CD14-positive monocyte (primary cell): ENCODE measurements around the gene CDH23. TPM values are rescaled to one million over a fixed set of nuclear protein-coding genes. Genes with fewer than 3 reads are reported as not detected.

Experiments
- DNase-seq, 3 donors: peaks; one replicate each; pipeline ENCODE4 v3.0.0-alpha.2; 2011 to 2022
- H2AFZ ChIP-seq: 2 replicates; pipeline ENCODE4 v1.6.0; 2012; ENCODE audit warnings: mild to moderate bottlenecking, low read depth, low read length, inconsistent platforms; ENCODE audit not compliant: insufficient read depth, poor library complexity, severe bottlenecking
- H3K27ac ChIP-seq, 2 donors: 1 replicate in 1 of 2; 2 replicates in 1 of 2; pipeline ENCODE4 v1.5.1; 2012 to 2013; ENCODE audit warnings: low read length in 2 of 2, control low read depth in 1 of 2, inconsistent platforms in 1 of 2, low read depth in 1 of 2, mild to moderate bottlenecking in 1 of 2
- H3K27me3 ChIP-seq, 2 donors: one replicate each; pipeline versions ENCODE4 v1.6.0 to v1.6.1; 2011 to 2013; ENCODE audit warnings: low read length in 2 of 2; ENCODE audit not compliant: control insufficient read depth in 2 of 2, insufficient read depth in 2 of 2
- H3K36me3 ChIP-seq, 2 donors: replicated peaks in 1 of 2; 1 replicate in 1 of 2; 2 replicates in 1 of 2; pipeline versions ENCODE4 v1.5.1 to v1.6.1; 2012 to 2013; ENCODE audit warnings: low read length in 2 of 2, control low read depth in 1 of 2, inconsistent platforms in 1 of 2, mild to moderate bottlenecking in 1 of 2; ENCODE audit not compliant: insufficient read depth in 2 of 2, control insufficient read depth in 1 of 2
- H3K4me1 ChIP-seq, 2 donors: 1 replicate in 1 of 2; 2 replicates in 1 of 2; pipeline versions ENCODE4 v1.5.1 to v1.6.1; 2012 to 2013; ENCODE audit warnings: low read length in 2 of 2, control low read depth in 1 of 2, inconsistent platforms in 1 of 2, mild to moderate bottlenecking in 1 of 2, moderate library complexity in 1 of 2; ENCODE audit not compliant: insufficient read depth in 2 of 2, control insufficient read depth in 1 of 2
- H3K4me2 ChIP-seq: replicated peaks from 2 replicates; pipeline ENCODE3; 2012; ENCODE audit warnings: low read length, moderate library complexity, mild to moderate bottlenecking; ENCODE audit not compliant: poor library complexity, severe bottlenecking; ENCODE audit errors: extremely low read depth
- H3K4me3 ChIP-seq, 3 experiments: fragments of 200-600 bp in 1 of 3; sonication (generic) in 1 of 3; replicated peaks in 1 of 3; 1 replicate in 2 of 3; 2 replicates in 1 of 3; pipeline ENCODE4 v1.5.1; 2011 to 2013; ENCODE audit warnings: low read length in 3 of 3, mild to moderate bottlenecking in 3 of 3, control low read depth in 2 of 3, low read depth in 2 of 3, inconsistent platforms in 1 of 3, moderate library complexity in 1 of 3
- H3K79me2 ChIP-seq: 2 replicates; pipeline ENCODE4 v1.6.0; 2012; ENCODE audit warnings: mild to moderate bottlenecking, control low read depth, inconsistent platforms, low read length, moderate library complexity; ENCODE audit not compliant: insufficient read depth
- H3K9ac ChIP-seq: 2 replicates; pipeline ENCODE4 v1.6.0; 2017; ENCODE audit warnings: low read length, mild to moderate bottlenecking; ENCODE audit not compliant: insufficient read depth, poor library complexity, severe bottlenecking
- H3K9me3 ChIP-seq, 2 donors: replicated peaks in 1 of 2; 1 replicate in 1 of 2; 2 replicates in 1 of 2; pipeline versions ENCODE4 v1.5.1 to v1.6.1; 2012 to 2013; ENCODE audit warnings: low read length in 2 of 2, control low read depth in 1 of 2; ENCODE audit not compliant: control insufficient read depth in 1 of 2, insufficient read depth in 1 of 2
- H4K20me1 ChIP-seq: 2 replicates; pipeline ENCODE4 v1.6.0; 2012; ENCODE audit warnings: mild to moderate bottlenecking, low read length, control low read depth, moderate library complexity; ENCODE audit not compliant: insufficient read depth
- H3K27ac Mint-ChIP-seq, 7 donors: one replicate each; pipeline ENCODE4 v1.8.0; 2020; ENCODE audit warnings: mild to moderate bottlenecking in 7 of 7, mixed read lengths in 7 of 7, moderate library complexity in 6 of 7, inconsistent platforms in 2 of 7
- H3K27me3 Mint-ChIP-seq, 3 donors: one replicate each; pipeline ENCODE4 v1.8.0; 2021 to 2022; ENCODE audit warnings: low read depth in 3 of 3, mild to moderate bottlenecking in 3 of 3, mixed read lengths in 3 of 3, moderate library complexity in 3 of 3, inconsistent platforms in 1 of 3
- H3K36me3 Mint-ChIP-seq, 2 donors: one replicate each; pipeline ENCODE4 v1.8.0; 2020; ENCODE audit warnings: mixed read lengths in 2 of 2, inconsistent platforms in 1 of 2, mild to moderate bottlenecking in 1 of 2
- H3K4me1 Mint-ChIP-seq: one replicate; pipeline ENCODE4 v1.8.0; 2020; ENCODE audit warnings: mild to moderate bottlenecking, mixed read lengths
- H3K4me3 Mint-ChIP-seq, 2 donors: one replicate each; pipeline ENCODE4 v1.8.0; 2020; ENCODE audit warnings: mild to moderate bottlenecking in 2 of 2, mixed read lengths in 2 of 2, moderate library complexity in 1 of 2
- H3K9me3 Mint-ChIP-seq, 7 donors: one replicate each; pipeline ENCODE4 v1.8.0; 2020 to 2022; ENCODE audit warnings: mixed read lengths in 7 of 7, mild to moderate bottlenecking in 6 of 7, moderate library complexity in 6 of 7, inconsistent platforms in 2 of 7
- WGBS: methylation state at CpG from one replicate; pipeline ENCODE4 v1.1.5; 2013; ENCODE audit warnings: missing lambda C conversion rate; ENCODE audit not compliant: insufficient coverage; 5-methylcytosine and 5-hydroxymethylcytosine counted together
- intact Hi-C, 2 donors: fragments of 100-400 bp; cut with micrococcal nuclease; formaldehyde crosslinking; loops; one replicate each; pipeline versions ENCODE4 v1.15.0 to v1.15.1; 2023
- polyA plus RNA-seq, 3 donors: library from polyadenylated mRNA; depleted of rRNA in 1 of 3; unstranded in 2 of 3; stranded (reverse) in 1 of 3; fragments of 300-500 nt in 2 of 3; fragments of >200 nt in 1 of 3; fragmentation: Illumina TruSeq in 2 of 3; gene quantifications; 1 replicate in 2 of 3; 2 replicates in 1 of 3; pipeline ENCODE4 v1.2.3, GENCODE V29; 2012 to 2021
- TF ChIP-seq, protein P1 (sequence below): fragments of 200-600 bp; IDR thresholded peaks from one replicate; pipeline ENCODE4 v1.8.0; 2022; ENCODE audit warnings: antibody characterized with exemption, mild to moderate bottlenecking

The CDH23 gene
- polyA plus RNA-seq, 3 donors = 8.2 to 36.2 (median 10.5) TPM

DNA sequence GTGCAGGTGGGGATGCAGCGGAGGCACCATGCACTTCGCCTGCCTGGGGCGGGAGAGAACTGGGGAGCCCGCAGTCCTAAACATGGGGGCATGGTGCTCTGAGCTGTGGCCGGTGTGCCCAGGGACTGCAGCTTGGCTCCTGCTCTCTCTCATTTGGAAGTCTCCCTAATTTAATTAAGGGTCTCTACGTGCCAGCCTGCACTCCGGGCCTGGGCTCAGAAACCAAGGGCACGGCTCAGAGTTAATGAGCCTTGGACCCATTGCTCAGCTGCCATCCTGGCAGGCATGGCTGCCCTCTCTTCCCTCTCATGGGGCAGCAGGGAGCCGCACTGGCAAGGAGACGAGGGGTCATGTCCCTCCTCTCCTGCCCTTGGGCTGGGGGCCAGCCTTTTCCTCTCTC lies 115.6 kb downstream of the CDH23 start:
- Histone ChIP-seq H3K4me1 (no peaks in the 10 kb centered on the region), H3K79me2 (no peaks in the 10 kb centered on the region), H3K27me3 (no peaks in the 10 kb centered on the region), H3K9ac (no peak overlapping the region), H4K20me1 (no peaks in the 10 kb centered on the region), H3K9me3 (peaks cover 0 to 4% of the 10 kb centered on the region in 2 donors), H3K27ac (no peak overlapping the region), H2AFZ (no peak overlapping the region), H3K36me3 (no peaks in the 10 kb centered on the region), H3K4me2 (no peak overlapping the region), H3K4me3 (no peak overlapping the region)
- peaks cover 0 to 7% (median 3%) of the 10 kb centered on the region in 7 donors for H3K9me3 Mint-ChIP-seq
- no peak for DNase-seq
- H3K36me3 Mint-ChIP-seq = no peaks in the 10 kb centered on the region
- H3K27ac Mint-ChIP-seq = no peak overlapping the region
- TF ChIP-seq, protein P1, sequence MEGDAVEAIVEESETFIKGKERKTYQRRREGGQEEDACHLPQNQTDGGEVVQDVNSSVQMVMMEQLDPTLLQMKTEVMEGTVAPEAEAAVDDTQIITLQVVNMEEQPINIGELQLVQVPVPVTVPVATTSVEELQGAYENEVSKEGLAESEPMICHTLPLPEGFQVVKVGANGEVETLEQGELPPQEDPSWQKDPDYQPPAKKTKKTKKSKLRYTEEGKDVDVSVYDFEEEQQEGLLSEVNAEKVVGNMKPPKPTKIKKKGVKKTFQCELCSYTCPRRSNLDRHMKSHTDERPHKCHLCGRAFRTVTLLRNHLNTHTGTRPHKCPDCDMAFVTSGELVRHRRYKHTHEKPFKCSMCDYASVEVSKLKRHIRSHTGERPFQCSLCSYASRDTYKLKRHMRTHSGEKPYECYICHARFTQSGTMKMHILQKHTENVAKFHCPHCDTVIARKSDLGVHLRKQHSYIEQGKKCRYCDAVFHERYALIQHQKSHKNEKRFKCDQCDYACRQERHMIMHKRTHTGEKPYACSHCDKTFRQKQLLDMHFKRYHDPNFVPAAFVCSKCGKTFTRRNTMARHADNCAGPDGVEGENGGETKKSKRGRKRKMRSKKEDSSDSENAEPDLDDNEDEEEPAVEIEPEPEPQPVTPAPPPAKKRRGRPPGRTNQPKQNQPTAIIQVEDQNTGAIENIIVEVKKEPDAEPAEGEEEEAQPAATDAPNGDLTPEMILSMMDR = no peak
- peaks cover 0 to 4% (median 3%) of the 10 kb centered on the region in 3 donors for H3K27me3 Mint-ChIP-seq
- 96% methylated on average over 8 of the region's 10 CpGs for WGBS
- no peak overlapping the region for H3K4me3 Mint-ChIP-seq
- intact Hi-C loops = no loop called here
- H3K4me1 Mint-ChIP-seq = no peaks in the 10 kb centered on the region

DNA sequence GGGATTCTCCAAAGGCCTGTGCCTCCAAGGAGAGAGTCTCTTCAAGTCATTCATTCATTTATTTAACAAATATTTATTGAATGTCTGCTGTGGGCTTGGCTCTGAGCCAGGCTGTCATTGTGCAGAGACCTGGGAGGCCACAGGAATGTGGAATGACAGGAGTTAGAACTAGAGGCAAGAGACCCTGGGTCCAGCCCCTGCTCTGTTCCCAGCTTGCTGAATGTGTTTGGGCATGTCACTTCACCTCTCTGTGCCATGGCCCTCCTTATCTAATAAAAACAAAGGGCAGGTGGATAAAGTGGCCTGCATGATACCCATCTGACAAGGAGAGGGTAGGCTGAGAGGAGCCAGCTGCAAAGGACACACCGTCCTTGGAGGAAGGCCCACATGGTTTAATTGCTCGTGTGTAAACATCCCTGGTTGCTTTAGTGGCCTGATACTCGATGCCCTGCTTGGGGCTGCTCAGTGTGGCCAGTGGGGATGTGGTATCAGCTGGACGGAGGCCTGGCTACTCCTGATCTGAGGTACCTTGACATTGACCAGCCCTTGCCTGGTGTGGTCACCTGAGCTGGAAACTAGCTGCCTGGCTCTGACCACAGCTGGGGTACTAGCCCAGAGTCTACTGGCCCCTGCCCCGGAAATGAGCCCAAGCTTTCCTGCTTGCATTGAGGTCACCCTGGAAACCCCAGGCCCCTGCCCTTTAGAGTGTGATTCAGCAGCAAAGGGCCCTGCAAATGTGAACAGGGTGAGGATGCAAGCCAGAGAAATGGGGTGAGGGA lies 116.2 kb downstream of the CDH23 start:
- TF ChIP-seq, protein P1 = no peak
- Histone ChIP-seq H4K20me1 (no peaks in the 10 kb centered on the region), H3K9ac (no peak overlapping the region), H3K9me3 (peaks cover 0 to 4% of the 10 kb centered on the region in 2 donors), H3K27me3 (no peaks in the 10 kb centered on the region), H3K79me2 (no peaks in the 10 kb centered on the region), H3K4me1 (no peaks in the 10 kb centered on the region), H3K36me3 (no peaks in the 10 kb centered on the region), H2AFZ (no peak overlapping the region), H3K27ac (no peak overlapping the region), H3K4me2 (no peak overlapping the region), H3K4me3 (no peak overlapping the region)
- Mint-ChIP-seq H3K36me3 (no peaks in the 10 kb centered on the region), H3K27ac (no peak overlapping the region), H3K27me3 (peaks cover 0 to 4% (median 3%) of the 10 kb centered on the region in 3 donors), H3K4me3 (no peak overlapping the region), H3K9me3 (peaks cover 0 to 7% (median 3%) of the 10 kb centered on the region in 7 donors), H3K4me1 (no peaks in the 10 kb centered on the region)
- 83% methylated on average over 5 of the region's 5 CpGs for WGBS
- intact Hi-C loops = no loop called here
- DNase-seq = no peak
